ENCODE measurements around the gene SCMH1.

SCMH1 gene

GRCh38 chr1:41015897-41016470 is 226.1 kb downstream of the SCMH1 start:
- H3K4me3 ChIP-seq (ENCODE audit: low read depth, low read length), result no peak overlapping the region
- TF ChIP-seq CTCF (IDR thresholded peaks at IDR 0.05; ENCODE audit: insufficient read depth, low read depth, low read length, missing control alignments), result no peak
- no peak for DNase-seq (ENCODE audit: low read depth)

GRCh38 chr1:41015281-41015896 is 226.7 kb downstream of the SCMH1 start:
- no peak for DNase-seq (ENCODE audit: low read depth)
- no peak overlapping the region for H3K4me3 ChIP-seq (ENCODE audit: low read depth, low read length)
- TF ChIP-seq CTCF (IDR thresholded peaks at IDR 0.05; ENCODE audit: insufficient read depth, low read depth, low read length, missing control alignments), result no peak

- TF ChIP-seq CTCF (IDR thresholded peaks at IDR 0.05; ENCODE audit: insufficient read depth, low read depth, low read length, missing control alignments), result no peak
- no peak for DNase-seq (ENCODE audit: low read depth)
- H3K4me3 ChIP-seq (ENCODE audit: low read depth, low read length), result no peak overlapping the region
Observed at GRCh38 chr1:41014871-41015270, 227.2 kb downstream of the SCMH1 start.

- DNase-seq (ENCODE audit: low read depth), result no peak
- no peak for TF ChIP-seq CTCF (IDR thresholded peaks at IDR 0.05; ENCODE audit: insufficient read depth, low read depth, low read length, missing control alignments)
- no peak overlapping the region for H3K4me3 ChIP-seq (ENCODE audit: low read depth, low read length)
Observed at GRCh38 chr1:41013796-41014195, 228.3 kb downstream of the SCMH1 start.

- TF ChIP-seq CTCF (IDR thresholded peaks at IDR 0.05; ENCODE audit: insufficient read depth, low read depth, low read length, missing control alignments), result no peak
- no peak for DNase-seq (ENCODE audit: low read depth)
Observed at GRCh38 chr1:41013024-41013423, 229.1 kb downstream of the SCMH1 start.

GRCh38 chr1:41010345-41010744 is 231.8 kb downstream of the SCMH1 start:
- DNase-seq (ENCODE audit: low read depth), result no peak
- H3K4me3 ChIP-seq (ENCODE audit: low read depth, low read length), result no peak overlapping the region
- TF ChIP-seq CTCF (IDR thresholded peaks at IDR 0.05; ENCODE audit: insufficient read depth, low read depth, low read length, missing control alignments), result no peak

More at GRCh38 chr1:41013024-41013423, 229.1 kb downstream of the SCMH1 start:
- H3K4me3 ChIP-seq (ENCODE audit: low read depth, low read length), result no peak overlapping the region

GRCh38 chr1:41009466-41009865 is 232.6 kb downstream of the SCMH1 start:
- H3K4me3 ChIP-seq (ENCODE audit: low read depth, low read length), result no peak overlapping the region
- no peak for TF ChIP-seq CTCF (IDR thresholded peaks at IDR 0.05; ENCODE audit: insufficient read depth, low read depth, low read length, missing control alignments)
- no peak for DNase-seq (ENCODE audit: low read depth)

Data from GM12865 (cell line).